GM21825 (cell line): ENCODE measurements around the gene ERVFRD-1.
A peak's percentile ranks its signal among the peaks of the same experiment; 100 is the strongest.

Experiments used
- ATAC-seq: cut with Tn5 transposase; IDR thresholded peaks from one replicate; pipeline ENCODE4 v1.9.1; 2021; ENCODE audit warnings: mild to moderate bottlenecking, moderate library complexity; ENCODE audit not compliant: unreplicated experiment

The ERVFRD-1 gene, protein sequence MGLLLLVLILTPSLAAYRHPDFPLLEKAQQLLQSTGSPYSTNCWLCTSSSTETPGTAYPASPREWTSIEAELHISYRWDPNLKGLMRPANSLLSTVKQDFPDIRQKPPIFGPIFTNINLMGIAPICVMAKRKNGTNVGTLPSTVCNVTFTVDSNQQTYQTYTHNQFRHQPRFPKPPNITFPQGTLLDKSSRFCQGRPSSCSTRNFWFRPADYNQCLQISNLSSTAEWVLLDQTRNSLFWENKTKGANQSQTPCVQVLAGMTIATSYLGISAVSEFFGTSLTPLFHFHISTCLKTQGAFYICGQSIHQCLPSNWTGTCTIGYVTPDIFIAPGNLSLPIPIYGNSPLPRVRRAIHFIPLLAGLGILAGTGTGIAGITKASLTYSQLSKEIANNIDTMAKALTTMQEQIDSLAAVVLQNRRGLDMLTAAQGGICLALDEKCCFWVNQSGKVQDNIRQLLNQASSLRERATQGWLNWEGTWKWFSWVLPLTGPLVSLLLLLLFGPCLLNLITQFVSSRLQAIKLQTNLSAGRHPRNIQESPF

DNA sequence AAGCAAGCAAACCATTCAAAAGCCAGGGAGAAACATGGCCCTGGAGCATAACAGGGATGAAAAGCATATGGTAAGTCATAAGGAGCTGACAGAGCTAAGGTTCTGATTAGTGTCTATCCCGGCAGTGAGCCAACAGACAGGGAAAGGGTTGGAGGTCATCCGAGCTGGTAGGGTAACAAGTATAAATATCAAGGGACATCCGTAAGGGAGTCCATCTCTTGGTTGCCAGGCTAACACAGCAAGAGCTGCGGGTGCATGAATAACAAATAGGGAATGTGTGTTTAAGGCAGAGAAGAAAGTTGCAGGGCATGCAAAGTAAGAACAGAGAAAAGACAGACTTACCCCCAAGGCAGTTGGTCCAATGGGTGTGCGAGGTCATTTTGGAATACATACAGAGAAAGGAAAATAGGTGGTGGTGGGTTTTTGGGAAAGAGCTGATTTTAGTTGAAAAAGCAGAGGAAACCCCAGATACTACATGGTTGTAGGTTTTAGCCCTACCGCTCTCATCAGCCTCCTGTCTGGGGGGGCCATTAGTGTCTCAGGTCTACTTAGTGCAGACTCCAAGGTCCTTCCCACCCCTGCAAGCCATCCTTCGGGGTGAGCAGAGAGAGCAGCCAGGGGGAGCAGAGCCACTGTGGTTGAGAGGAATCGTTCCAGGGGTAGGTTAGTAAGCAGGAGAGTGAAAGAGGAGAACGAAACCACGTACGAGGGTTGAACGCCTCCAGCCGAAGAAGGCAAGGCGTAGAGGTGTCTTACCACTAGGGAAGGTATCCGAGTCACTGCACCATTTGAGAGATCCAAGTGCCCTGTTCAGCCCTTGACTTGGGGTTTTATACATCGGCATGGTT, at the start of gene ERVFRD-1:
ERVFRD-1 (minus strand) TSS at position 805 of the 848 bp plus-strand sequence. CDS start 6,415 bp downstream, outside the sequence.
- ATAC-seq = no peak

DNA sequence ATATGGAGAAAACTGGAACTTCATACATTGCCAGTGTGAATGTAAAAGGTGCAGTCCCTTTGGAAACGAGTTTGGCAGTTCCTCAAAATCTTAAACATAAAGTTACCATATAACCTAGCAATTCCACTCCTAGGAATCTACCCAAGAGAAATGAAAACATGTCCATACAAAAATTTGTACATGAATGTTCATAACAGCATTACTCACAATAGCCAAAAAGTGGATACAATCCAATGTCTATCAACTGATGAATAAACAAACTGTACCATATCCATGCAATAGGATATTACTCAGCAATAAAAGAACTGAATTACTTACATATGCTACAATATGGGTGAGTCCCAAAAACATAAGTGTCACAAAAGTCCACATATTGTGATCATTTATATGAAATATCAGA, 48.7 kb upstream of the ERVFRD-1 start:
- no peak for ATAC-seq

- ATAC-seq = no peak
These were observed 44.1 kb upstream of the ERVFRD-1 start for GRCh38 chr6:11155589-11155988.

DNA sequence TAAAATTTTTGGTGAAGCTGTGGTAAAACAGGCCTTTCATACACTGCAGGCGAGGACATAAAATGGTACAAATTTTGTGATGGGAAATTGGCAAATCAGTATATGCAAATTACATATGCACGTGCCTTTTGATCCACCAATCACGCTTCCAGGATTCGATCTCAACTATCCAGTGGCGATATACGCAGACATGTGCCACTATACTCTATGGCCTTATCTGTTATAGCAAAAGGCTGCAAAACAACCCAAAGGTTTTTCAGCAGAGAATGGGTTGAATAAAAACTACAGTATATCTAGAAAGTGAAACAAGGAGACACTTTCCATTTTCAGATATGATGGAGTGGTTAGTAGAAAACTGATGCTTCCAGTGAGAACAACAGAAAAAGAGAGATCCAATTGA, 41.9 kb upstream of the ERVFRD-1 start:
- no peak for ATAC-seq

GRCh38 chr6:11152581-11152980, 41.1 kb upstream of the ERVFRD-1 start:
- ATAC-seq = no peak

DNA sequence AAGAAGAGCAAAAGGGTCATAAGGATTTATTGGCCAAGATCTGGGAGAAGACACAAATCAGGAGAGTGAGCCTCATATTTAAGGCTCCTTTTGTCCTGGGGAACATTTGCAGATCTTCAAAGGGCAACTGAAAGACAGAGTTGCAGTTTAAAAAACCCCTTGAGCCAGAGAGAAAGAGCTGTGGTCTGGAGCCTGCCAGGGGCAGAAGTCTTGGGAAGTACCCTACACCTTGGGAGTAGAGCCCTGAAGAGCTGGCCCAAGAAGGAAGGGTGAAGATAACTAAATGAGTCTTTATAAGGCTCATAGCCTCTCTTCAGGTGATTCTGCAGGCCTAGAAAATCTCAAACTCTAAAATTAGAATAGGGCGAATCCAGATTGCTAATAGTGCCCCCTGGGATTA, 40.0 kb upstream of the ERVFRD-1 start:
- ATAC-seq = no peak

DNA sequence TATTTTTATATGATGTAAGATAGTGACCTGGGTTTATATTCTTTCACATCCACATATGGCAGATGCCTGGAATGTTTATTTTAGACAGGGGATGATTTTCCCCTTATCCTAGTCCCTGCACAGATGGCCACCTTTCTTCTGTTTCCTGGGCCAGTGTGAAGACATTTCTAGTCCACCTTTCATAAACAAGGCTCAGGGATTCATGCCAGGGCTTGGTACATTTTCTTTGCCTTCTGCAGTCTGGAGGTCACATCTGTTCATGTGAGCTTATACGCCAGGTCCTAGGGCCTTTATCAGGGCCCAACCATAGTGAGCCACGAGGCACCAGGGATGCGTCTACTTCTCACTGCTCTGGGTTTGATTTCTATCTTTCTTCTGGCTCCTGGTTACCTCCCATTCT, 38.0 kb upstream of the ERVFRD-1 start:
- no peak for ATAC-seq

- ATAC-seq = no peak
These were observed 34.7 kb upstream of the ERVFRD-1 start for GRCh38 chr6:11146117-11146826.

GRCh38 chr6:11144393-11144851, 32.9 kb upstream of the ERVFRD-1 start:
- peak; percentile 81 for ATAC-seq

DNA sequence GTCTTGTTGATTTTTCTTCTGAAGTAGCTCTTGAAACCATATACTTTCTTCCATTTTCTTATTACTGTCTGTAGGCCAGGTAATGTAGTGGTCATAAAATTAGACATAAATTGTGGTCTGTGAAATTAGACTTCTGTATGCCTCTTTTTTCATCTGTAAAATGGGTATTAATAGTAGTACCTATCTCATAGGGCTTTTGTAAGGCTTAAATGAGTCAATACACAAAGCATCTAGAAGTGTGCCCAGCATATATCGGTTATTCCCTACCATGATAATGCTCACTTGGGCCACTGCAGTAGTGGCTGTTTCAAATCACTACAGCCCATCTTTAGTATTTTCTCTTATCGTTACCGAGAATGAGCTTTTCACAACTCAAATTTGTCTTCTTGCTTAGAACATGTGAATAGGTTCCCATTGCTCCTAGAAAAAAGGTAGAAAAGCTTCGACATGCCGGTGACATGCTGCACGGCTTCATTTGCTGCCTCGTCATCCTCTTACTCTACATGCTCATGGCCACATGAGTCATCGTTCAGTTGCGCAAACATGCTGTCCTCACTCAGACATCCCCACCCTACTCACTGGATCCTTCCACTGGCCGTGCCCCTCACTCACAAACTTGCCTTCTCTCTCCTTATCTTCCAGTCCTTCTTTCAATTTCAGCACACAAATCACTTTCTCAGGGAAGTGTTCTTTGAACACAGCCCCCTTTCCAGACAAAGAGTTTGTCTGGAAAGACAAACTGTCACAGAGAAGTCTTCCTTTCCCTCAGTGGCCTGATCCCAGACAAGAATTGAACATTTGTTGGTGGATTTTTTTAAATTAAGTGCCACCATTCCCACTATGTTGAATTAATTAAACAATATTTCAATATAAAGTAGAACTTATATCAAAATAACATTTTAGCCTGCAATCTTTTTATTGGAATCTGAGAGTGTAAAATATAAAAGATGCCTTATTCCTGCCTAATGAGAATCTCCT, 32.2 kb upstream of the ERVFRD-1 start:
- ATAC-seq = no peak

GRCh38 chr6:11142296-11143027, 30.9 kb upstream of the ERVFRD-1 start:
- ATAC-seq = no peak

DNA sequence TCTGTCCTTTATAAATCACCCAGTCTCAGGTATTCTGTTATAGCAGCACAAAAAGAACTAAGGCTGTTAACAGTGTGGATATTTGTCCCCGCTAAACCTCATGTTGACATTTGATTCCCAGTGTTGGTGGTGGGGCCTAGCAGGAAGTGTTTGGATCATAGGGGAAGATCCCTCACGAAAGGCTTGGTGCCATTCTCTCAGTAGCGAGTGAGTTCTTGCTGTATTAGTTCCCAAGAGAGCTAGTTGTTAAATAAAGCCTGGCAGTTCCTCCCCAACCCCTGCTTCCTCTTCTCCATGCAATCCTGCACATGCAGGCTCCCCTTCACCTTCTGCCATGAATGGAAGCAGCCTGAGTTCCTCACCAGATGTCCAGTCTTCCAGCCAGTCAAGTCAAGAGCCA, 29.8 kb upstream of the ERVFRD-1 start:
- no peak for ATAC-seq

- ATAC-seq = no peak
These were observed 28.5 kb upstream of the ERVFRD-1 start for GRCh38 chr6:11140056-11140455.

DNA sequence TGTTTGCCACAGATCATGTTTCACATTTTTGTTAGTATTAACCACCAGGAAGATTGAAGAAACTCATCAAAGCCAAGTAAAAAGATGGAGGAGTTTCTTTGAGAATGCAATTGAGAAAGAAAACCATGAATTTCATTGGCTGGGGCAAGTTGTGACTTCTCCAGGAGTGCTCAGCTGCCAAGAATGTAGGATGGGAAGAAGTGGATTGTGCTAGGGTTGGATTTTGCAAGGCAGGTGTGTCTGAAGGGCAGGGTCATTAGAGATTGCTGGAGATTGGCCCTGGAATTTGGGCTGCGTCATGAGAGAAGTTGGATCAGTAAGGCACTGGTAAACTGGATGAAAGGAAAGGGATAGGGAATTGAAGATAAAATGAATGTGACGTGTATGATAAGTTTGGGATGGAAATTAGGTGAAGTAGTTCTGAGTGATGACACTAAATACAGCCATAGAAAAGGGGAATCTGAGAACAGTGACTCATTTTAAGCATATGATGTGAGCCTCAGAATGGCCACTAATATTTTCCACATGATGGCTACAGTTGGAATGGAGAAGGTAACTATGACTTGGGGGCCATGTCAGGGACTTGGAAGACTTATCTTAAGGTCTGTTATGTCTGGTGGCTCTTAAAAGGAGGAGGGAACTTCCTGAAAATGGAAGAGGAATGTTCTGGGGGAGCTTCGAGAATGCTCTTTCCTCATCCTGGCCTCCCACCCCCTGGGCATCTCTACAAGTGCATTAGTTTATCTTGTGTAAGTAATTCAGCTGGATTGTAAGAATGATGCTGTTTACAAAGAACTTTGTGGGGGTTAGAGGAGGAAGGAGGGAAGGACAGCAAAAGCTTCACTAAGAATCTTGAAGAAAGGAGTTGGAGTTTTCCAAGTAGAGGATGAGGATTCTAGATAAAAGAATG, 27.8 kb upstream of the ERVFRD-1 start:
- no peak for ATAC-seq

GRCh38 chr6:11136809-11137208, 25.3 kb upstream of the ERVFRD-1 start:
- ATAC-seq = no peak

GRCh38 chr6:11133281-11133680, 21.8 kb upstream of the ERVFRD-1 start:
- no peak for ATAC-seq

- no peak for ATAC-seq
These were observed 20.8 kb upstream of the ERVFRD-1 start for GRCh38 chr6:11132194-11132888.
